GM12872 (cell line): ENCODE data around the gene MBOAT7.

ENCODE experiments used
- CTCF ChIP-seq: IDR thresholded peaks from 3 replicates; pipeline ENCODE4 v1.5.1; 2011; ENCODE audit warnings: low read depth, mild to moderate bottlenecking, low read length, moderate library complexity; ENCODE audit not compliant: insufficient read depth

Gene MBOAT7

DNA sequence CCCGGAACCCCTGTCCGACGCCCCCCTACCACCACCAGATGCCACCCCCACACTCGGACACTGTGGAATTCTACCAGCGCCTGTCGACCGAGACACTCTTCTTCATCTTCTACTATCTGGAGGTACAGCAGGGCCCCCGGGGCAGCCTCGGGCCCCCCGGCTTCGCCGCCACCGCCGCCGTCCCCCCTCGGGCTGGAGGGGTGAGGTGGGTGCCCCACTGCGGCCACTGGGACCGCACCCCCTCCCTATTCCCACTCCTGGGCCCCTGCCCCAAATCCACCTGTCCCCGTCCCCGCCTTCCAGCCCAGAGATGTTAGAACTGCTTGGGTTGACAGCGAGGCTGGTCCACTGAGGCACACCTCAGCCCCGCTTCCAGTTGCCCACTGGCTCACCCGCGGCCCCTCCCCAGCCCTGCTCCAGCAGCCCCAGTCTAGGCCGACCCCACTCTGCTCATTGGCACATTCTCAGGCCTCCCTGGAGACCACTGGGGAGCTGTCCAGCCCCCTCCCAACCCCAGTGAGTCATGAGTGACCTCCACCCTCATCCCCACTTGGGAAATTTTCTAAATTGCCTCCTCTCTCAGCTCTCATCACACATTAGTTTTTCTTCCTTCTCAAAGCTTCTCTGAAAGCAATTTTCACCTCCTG is 36.4 kb downstream of the MBOAT7 start:
- TF ChIP-seq CTCF: no peak

DNA sequence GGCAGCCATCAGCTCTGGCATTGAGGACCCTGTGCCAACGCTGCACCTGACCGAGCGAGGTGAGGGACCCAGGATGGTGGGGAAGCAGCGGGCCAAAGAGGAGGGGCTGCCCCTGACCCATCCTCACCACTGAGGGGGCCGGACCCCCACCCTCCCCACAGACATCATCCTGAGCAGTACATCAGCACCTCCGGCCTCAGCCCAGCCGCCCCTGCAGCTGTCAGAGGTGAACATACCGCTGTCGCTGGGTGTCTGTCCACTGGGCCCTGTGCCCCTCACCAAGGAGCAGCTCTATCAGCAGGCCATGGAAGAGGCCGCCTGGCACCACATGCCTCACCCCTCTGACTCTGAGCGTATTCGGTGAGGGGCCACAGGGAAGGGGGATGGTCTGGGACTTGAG is 37.1 kb downstream of the MBOAT7 start:
- no peak for TF ChIP-seq CTCF

DNA sequence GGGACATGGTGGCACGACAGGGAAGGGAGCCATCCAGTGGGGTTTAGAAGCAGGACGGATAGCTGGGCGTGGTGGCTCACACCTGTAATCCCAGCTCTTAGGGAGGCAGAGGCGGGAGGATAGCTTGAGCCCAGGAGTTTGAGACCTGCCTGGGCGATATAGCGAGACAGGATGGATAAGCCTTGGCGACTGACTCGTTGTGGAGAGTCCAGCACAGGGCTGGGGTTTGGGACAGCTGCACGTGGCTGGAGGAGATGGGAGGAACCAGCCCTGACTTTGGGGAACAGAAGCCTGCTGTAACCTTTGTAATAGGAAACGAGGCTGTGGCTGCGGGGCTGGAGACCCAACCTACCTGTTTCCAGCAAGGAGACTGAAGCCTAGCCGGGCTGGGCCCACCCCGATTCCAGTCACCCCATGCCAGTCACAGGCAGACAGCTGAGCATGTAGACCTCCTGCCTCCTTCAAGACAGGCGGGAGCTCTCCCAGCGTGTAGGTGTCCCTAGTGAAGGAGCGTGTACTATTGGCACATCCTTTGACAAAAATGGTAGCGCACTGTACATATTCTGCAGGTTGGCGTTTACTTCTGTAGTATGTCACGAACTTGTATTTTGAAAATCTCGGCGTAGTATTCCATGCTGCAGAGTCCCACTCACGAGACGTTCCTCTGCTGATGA is 37.9 kb downstream of the MBOAT7 start:
- no peak for TF ChIP-seq CTCF

DNA sequence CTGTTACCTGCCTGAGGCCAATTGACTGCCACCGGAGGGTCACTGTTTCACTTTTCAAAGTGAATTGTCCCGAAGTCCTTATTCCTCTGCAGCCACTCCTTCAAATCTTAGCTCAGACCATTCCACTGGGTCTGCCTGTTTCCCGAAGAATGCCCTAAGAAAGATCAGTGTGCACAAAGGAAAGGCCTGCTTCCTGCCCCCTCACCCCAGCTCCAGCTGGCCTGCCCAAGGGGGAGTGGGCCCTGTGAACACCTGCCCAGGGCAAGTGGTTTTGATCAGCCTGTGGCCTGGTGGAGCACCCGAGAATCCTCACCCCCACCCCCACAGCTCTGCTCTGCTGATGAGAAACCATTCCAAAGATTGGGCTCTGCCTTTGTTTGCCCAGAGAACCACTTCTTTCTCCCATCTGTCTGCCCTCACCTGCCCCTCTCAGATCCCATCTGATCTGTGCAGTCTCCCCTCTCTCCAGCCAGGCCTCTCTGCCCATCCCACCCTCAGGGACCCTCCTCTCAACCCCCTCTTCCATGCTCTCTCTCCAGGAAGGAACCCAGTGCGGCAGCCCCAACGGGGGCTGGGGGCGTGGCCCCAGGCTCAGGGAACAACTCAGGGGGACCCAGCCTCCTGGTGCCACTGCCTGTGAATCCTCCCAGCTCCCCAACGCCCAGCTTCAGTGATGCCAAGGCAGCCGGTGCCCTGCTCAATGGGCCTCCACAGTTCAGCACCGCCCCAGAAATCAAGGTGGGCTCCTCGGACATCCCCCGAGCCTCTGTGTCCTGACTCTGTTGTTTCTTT is 40.2 kb downstream of the MBOAT7 start:
- TF ChIP-seq CTCF: no peak

- no peak for TF ChIP-seq CTCF
These were observed 41.2 kb downstream of the MBOAT7 start for GRCh38 chr19:54148158-54148557.

DNA sequence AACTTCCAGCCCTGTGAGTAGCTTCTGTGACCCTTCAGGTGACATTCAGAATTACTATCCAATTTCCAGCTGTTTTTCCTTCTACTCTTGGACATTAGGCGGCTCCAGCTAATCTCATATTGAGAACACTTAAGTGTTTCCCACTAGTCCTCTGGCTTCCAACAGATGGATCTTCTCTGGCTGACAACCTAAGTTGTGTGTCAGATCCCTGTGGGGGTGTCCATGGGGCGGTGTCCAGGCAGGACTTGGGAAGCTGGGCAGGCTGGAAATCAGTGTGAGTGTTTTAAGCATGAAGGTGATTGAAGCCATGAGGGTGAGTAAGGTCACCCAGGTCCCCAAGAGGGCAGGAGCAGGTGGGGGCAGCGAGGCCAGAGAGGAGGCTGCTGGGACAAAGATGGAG is 41.7 kb downstream of the MBOAT7 start:
- TF ChIP-seq CTCF: no peak

DNA sequence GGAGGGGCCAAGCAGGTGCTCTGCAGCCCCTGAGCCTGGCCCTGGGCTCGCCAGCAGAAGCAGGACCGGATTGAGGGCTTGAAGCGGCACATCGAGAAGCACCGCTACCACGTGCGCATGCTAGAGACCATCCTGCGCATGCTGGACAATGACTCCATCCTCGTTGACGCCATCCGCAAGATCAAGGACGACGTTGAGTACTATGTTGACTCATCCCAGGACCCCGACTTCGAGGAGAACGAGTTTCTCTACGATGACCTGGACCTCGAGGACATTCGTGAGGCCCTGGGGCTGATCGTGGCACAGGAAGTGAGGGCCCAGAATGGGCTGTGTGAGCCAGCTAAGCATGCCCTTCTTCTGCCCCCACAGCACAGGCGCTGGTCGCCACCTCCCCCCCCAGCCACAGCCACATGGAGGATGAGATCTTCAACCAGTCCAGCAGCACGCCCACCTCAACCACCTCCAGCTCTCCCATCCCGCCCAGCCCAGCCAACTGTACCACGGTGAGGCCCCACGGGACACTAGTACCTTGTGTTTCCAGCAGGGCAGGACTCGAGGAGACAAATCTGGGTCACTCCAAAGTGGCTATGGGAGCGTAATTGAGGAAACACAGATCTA is 43.7 kb downstream of the MBOAT7 start:
- no peak for TF ChIP-seq CTCF
